H1 (cell line): ENCODE measurements around the gene PDE8B. TPM values are rescaled to one million over a fixed set of nuclear protein-coding genes. Genes with fewer than 3 reads are reported as not detected.

ENCODE experiments used
- CTCF ChIA-PET: fragments of 300-600 bp; sonication (Branson Sonifier 250); formaldehyde crosslinking; loops from one replicate; lab custom pipeline; 2021; ENCODE audit not compliant: partially characterized antibody; lab: Charles Lee
- POLR2A ChIA-PET: fragments of 300-600 bp; sonication (Branson Sonifier 250); formaldehyde crosslinking; loops from one replicate; lab custom pipeline; 2021; ENCODE audit warnings: inconsistent platforms; ENCODE audit not compliant: partially characterized antibody; lab: Charles Lee
- DNase-seq, 2 experiments: peaks; one replicate each; pipeline versions ENCODE4 v3.0.0 to v3.0.0-alpha.2; 2010 to 2022; ENCODE audit warnings: low spot score in 2 of 2, low read depth in 1 of 2, mixed read lengths in 1 of 2
- FAIRE-seq: peaks from 2 replicates; lab custom pipeline; 2011; peaks lifted over from hg19 to GRCh38; lab: Jason Lieb, UNC
- H2AFZ ChIP-seq: 2 replicates; pipeline ENCODE4 v1.8.1; 2012; ENCODE audit warnings: low read length, inconsistent platforms
- H2AK5ac ChIP-seq: 2 replicates; pipeline ENCODE4 v1.6.1; 2013; ENCODE audit warnings: low read depth, low read length
- H2BK120ac ChIP-seq: replicated peaks from 2 replicates; pipeline ENCODE3; 2013; ENCODE audit warnings: low read depth, low read length, inconsistent platforms
- H2BK12ac ChIP-seq: 2 replicates; pipeline ENCODE4 v1.6.1; 2013; ENCODE audit warnings: low read depth, low read length
- H2BK15ac ChIP-seq: 2 replicates; pipeline ENCODE4 v1.6.1; 2013; ENCODE audit warnings: low read length
- H2BK20ac ChIP-seq: 2 replicates; pipeline ENCODE4 v1.6.1; 2013; ENCODE audit warnings: low read length
- H2BK5ac ChIP-seq: 2 replicates; pipeline ENCODE4 v1.6.1; 2013; ENCODE audit warnings: low read depth, low read length
- H3K14ac ChIP-seq: 2 replicates; pipeline ENCODE4 v1.6.1; 2013; ENCODE audit warnings: inconsistent platforms; ENCODE audit not compliant: insufficient read length
- H3K18ac ChIP-seq: 2 replicates; pipeline ENCODE4 v1.6.1; 2013; ENCODE audit warnings: low read length; ENCODE audit errors: extremely low read depth
- H3K23ac ChIP-seq: 2 replicates; pipeline ENCODE4 v1.6.1; 2013; ENCODE audit warnings: inconsistent platforms; ENCODE audit not compliant: insufficient read length
- H3K23me2 ChIP-seq: 2 replicates; pipeline ENCODE4 v1.6.1; 2013; ENCODE audit warnings: low read depth, low read length
- H3K27ac ChIP-seq: 2 replicates; pipeline ENCODE4 v1.6.1; 2011; ENCODE audit warnings: low read depth, low read length, inconsistent platforms
- H3K27me3 ChIP-seq, 4 experiments: replicated peaks in 1 of 4; 1 replicate in 1 of 4; 2 replicates in 3 of 4; pipeline versions ENCODE4 v1.6.1 to v1.8.1; 2011 to 2013; ENCODE audit warnings: low read length in 3 of 4, mild to moderate bottlenecking in 3 of 4, inconsistent platforms in 2 of 4, mixed read lengths in 2 of 4, moderate library complexity in 1 of 4; ENCODE audit not compliant: control insufficient read depth in 3 of 4, insufficient read depth in 3 of 4; ENCODE audit errors: extremely low read depth in 1 of 4
- H3K36me3 ChIP-seq, 4 experiments: 2 replicates each; pipeline versions ENCODE4 v1.6.1 to v1.8.1; 2011 to 2013; ENCODE audit warnings: mild to moderate bottlenecking in 4 of 4, low read length in 3 of 4, moderate library complexity in 2 of 4, control low read depth in 1 of 4, inconsistent platforms in 1 of 4; ENCODE audit not compliant: insufficient read depth in 4 of 4, control insufficient read depth in 2 of 4
- H3K4ac ChIP-seq: replicated peaks from 2 replicates; pipeline ENCODE3; 2013; ENCODE audit warnings: low read length, low read depth, mixed read lengths, inconsistent platforms; ENCODE audit not compliant: insufficient read length
- H3K4me1 ChIP-seq, 4 experiments: replicated peaks in 1 of 4; 1 replicate in 1 of 4; 2 replicates in 3 of 4; pipeline versions ENCODE4 v1.6.1 to v1.8.1; 2011 to 2013; ENCODE audit warnings: low read length in 3 of 4, inconsistent platforms in 2 of 4, mixed read lengths in 1 of 4; ENCODE audit not compliant: insufficient read depth in 4 of 4, control insufficient read depth in 3 of 4
- H3K4me2 ChIP-seq, 2 experiments: 2 replicates each; pipeline versions ENCODE4 v1.6.1 to v1.8.1; 2011 to 2013; ENCODE audit warnings: low read depth in 2 of 2, low read length in 2 of 2, control low read depth in 1 of 2, inconsistent platforms in 1 of 2, mild to moderate bottlenecking in 1 of 2; ENCODE audit not compliant: insufficient read depth in 1 of 2
- H3K4me3 ChIP-seq, 4 experiments: fragments of 200-600, 300-600 bp in 1 of 4; sonication (generic), shearing (Covaris generic), sonication (Bioruptor Twin) in 1 of 4; 2 replicates each; pipeline versions ENCODE4 v1.5.1 to v1.8.1; 2011 to 2016; ENCODE audit warnings: low read length in 4 of 4, low read depth in 3 of 4, control low read depth in 2 of 4, inconsistent platforms in 2 of 4, mild to moderate bottlenecking in 2 of 4, mixed read lengths in 1 of 4, moderate library complexity in 1 of 4; ENCODE audit not compliant: insufficient read depth in 2 of 4; ENCODE audit errors: extremely low read depth in 1 of 4
- H3K56ac ChIP-seq: replicated peaks from 2 replicates; pipeline ENCODE3; 2013; ENCODE audit warnings: low read depth, mild to moderate bottlenecking, mixed read lengths, low read length, inconsistent platforms; ENCODE audit not compliant: insufficient read length
- H3K79me1 ChIP-seq: 2 replicates; pipeline ENCODE4 v1.6.1; 2013; ENCODE audit warnings: low read depth, low read length, control low read depth
- H3K79me2 ChIP-seq, 2 experiments: 2 replicates each; pipeline versions ENCODE4 v1.6.1 to v1.8.1; 2012 to 2013; ENCODE audit warnings: low read length in 2 of 2, mild to moderate bottlenecking in 2 of 2, inconsistent platforms in 1 of 2; ENCODE audit not compliant: insufficient read depth in 2 of 2, control insufficient read depth in 1 of 2
- H3K9ac ChIP-seq, 4 experiments: replicated peaks in 1 of 4; 1 replicate in 1 of 4; 2 replicates in 3 of 4; pipeline versions ENCODE4 v1.6.1 to v1.8.1; 2011 to 2013; ENCODE audit warnings: low read depth in 3 of 4, low read length in 3 of 4, control low read depth in 2 of 4, mild to moderate bottlenecking in 2 of 4, moderate library complexity in 2 of 4, inconsistent platforms in 1 of 4; ENCODE audit errors: extremely low read depth in 1 of 4
- H3K9me3 ChIP-seq, 2 experiments: 2 replicates each; pipeline versions ENCODE4 v1.6.1 to v1.8.1; 2012 to 2013; ENCODE audit warnings: mild to moderate bottlenecking in 2 of 2, moderate library complexity in 2 of 2, control low read depth in 1 of 2, inconsistent platforms in 1 of 2, low read depth in 1 of 2, low read length in 1 of 2, mixed read lengths in 1 of 2; ENCODE audit not compliant: insufficient read depth in 2 of 2
- H4K20me1 ChIP-seq, 2 experiments: replicated peaks in 1 of 2; 2 replicates each; pipeline versions ENCODE3 to v1.8.1; 2011 to 2013; ENCODE audit warnings: inconsistent platforms in 2 of 2, low read length in 2 of 2, mild to moderate bottlenecking in 1 of 2; ENCODE audit not compliant: insufficient read depth in 2 of 2, control insufficient read depth in 1 of 2
- H4K5ac ChIP-seq: 2 replicates; pipeline ENCODE4 v1.6.1; 2013; ENCODE audit warnings: low read length, low read depth, mixed read lengths, inconsistent platforms; ENCODE audit not compliant: insufficient read length
- H4K8ac ChIP-seq: 2 replicates; pipeline ENCODE4 v1.8.0; 2013; ENCODE audit warnings: mild to moderate bottlenecking, moderate library complexity, low read length, inconsistent platforms; ENCODE audit not compliant: insufficient read depth; ENCODE audit errors: extremely low read depth
- H4K91ac ChIP-seq: replicated peaks from 2 replicates; pipeline ENCODE3; 2013; ENCODE audit warnings: low read length, mixed read lengths, inconsistent platforms; ENCODE audit not compliant: insufficient read length
- BCL11A ChIP-seq, 2 experiments: IDR thresholded peaks; one replicate each; pipeline ENCODE4 v1.6.1; 2011; ENCODE audit warnings: low read depth in 2 of 2, low read length in 2 of 2, mild to moderate bottlenecking in 2 of 2
- CREB1 ChIP-seq: IDR thresholded peaks from 2 replicates; pipeline ENCODE4 v1.6.1; 2012; ENCODE audit warnings: inconsistent platforms
- HDAC6 ChIP-seq: IDR thresholded peaks from one replicate; pipeline ENCODE4 v1.7.1; 2012; ENCODE audit warnings: low read depth, mild to moderate bottlenecking, inconsistent platforms, low read length, moderate library complexity
- JUN ChIP-seq: IDR thresholded peaks from 2 replicates; pipeline ENCODE4 v1.6.1; 2011; ENCODE audit warnings: low read depth, mild to moderate bottlenecking, improper control_type of control experiment, low read length
- KDM1A ChIP-seq: fragments of 200-600, 300-600 bp; sonication (generic); IDR thresholded peaks from 2 replicates; pipeline ENCODE4 v1.7.1; 2016; ENCODE audit warnings: mild to moderate bottlenecking, low read length, borderline replicate concordance
- POLR2AphosphoS5 ChIP-seq: IDR thresholded peaks from 2 replicates; pipeline ENCODE4 v1.6.1; 2011; ENCODE audit warnings: low read depth, low read length
- POU5F1 ChIP-seq: IDR thresholded peaks from 2 replicates; pipeline ENCODE4 v1.6.1; 2011; ENCODE audit warnings: low read depth, mild to moderate bottlenecking, low read length, moderate library complexity
- SP1 ChIP-seq: IDR thresholded peaks from 2 replicates; pipeline ENCODE4 v1.6.1; 2011; ENCODE audit warnings: low read depth, low read length
- TAF1 ChIP-seq: IDR thresholded peaks from 2 replicates; pipeline ENCODE4 v1.6.1; 2011; ENCODE audit warnings: mild to moderate bottlenecking, low read depth, low read length
- YY1 ChIP-seq: IDR thresholded peaks from 2 replicates; pipeline ENCODE4 v1.6.1; 2011; ENCODE audit warnings: low read depth, mild to moderate bottlenecking, low read length
- ZNF274 ChIP-seq: IDR thresholded peaks from 2 replicates; pipeline ENCODE4 v1.7.0; 2012; ENCODE audit warnings: low read length, borderline replicate concordance; ENCODE audit errors: extremely low read depth
- WGBS, 2 experiments: shearing (Covaris generic) in 1 of 2; methylation state at CpG; one replicate each; pipeline versions ENCODE4 v1.1.6 to v1.1.7; 2013 to 2015; ENCODE audit warnings: low lambda C conversion rate in 2 of 2, mixed read lengths in 2 of 2, inconsistent platforms in 1 of 2, low coverage in 1 of 2, missing lambda C conversion rate in 1 of 2; ENCODE audit not compliant: insufficient replicate concordance in 2 of 2, insufficient coverage in 1 of 2, insufficient read length in 1 of 2; ENCODE audit errors: extremely low coverage in 1 of 2, missing lambda C conversion rate in 1 of 2; 5-methylcytosine and 5-hydroxymethylcytosine counted together
- polyA plus RNA-seq, 7 experiments: library from polyadenylated mRNA; depleted of rRNA in 3 of 7; stranded (reverse) in 5 of 7; unstranded in 2 of 7; fragments of >200 nt in 5 of 7; fragments of 200-250 nt in 2 of 7; gene quantifications; 1 replicate in 5 of 7; 2 replicates in 1 of 7; 4 replicates in 1 of 7; pipeline versions ENCODE4 v1.2.1 to v1.2.3, GENCODE V29; 2011 to 2013; ENCODE audit warnings: missing spikeins in 2 of 7, mixed read lengths in 2 of 7
- total RNA-seq: library from RNA; stranded (reverse); fragmentation: NEBNext Ultra II Directional; extraction: Animal tissue kit (Norgen Biotek cat#: 25700); gene quantifications from 2 replicates; pipeline ENCODE4 v1.2.1, GENCODE V29; 2021
- TF ChIP-seq, protein P1 (sequence below): IDR thresholded peaks from 2 replicates; pipeline ENCODE4 v1.6.1; 2012; ENCODE audit warnings: inconsistent platforms

The PDE8B gene
- total and polyA plus RNA-seq, 2 of the 8 experiments (the other 6 are each of a cell fraction or from before 2014, with no cell fraction given), result 0.32 to 1.1 TPM

GRCh38 chr5:77192441-77193050 lies 17.9 kb upstream of the PDE8B start:
- Histone ChIP-seq H3K9ac (no peak overlapping the region), H4K91ac (no peak overlapping the region), H3K79me1 (no peaks in the 10 kb centered on the region), H4K20me1 (peaks cover 0 to 1% of the 10 kb centered on the region in 2 experiments), H2BK20ac (no peak overlapping the region), H2BK5ac (no peak overlapping the region), H4K5ac (no peak overlapping the region), H3K27me3 (no peaks in the 10 kb centered on the region; a peak in 1 of 7 replicates), H2AFZ (no peak overlapping the region), H2BK15ac (no peak overlapping the region), H3K9me3 (no peaks in the 10 kb centered on the region; a peak in 1 of 4 replicates), H3K27ac (no peak overlapping the region), H3K18ac (no peak overlapping the region), H2BK120ac (no peak overlapping the region), H3K4me1 (no peaks in the 10 kb centered on the region), H4K8ac (no peak overlapping the region), H3K36me3 (no peaks in the 10 kb centered on the region), H3K4me2 (no peak overlapping the region), H3K56ac (no peak overlapping the region), H3K23ac (no peak overlapping the region), H3K23me2 (no peaks in the 10 kb centered on the region), H3K79me2 (no peaks in the 10 kb centered on the region), H3K4me3 (no peak overlapping the region), H3K4ac (no peak overlapping the region), H2AK5ac (no peak overlapping the region), H3K14ac (no peak overlapping the region), H2BK12ac (no peak overlapping the region)
- POLR2A ChIA-PET, result no interaction called here
- TF ChIP-seq JUN, result no peak
- TF ChIP-seq, protein P1, sequence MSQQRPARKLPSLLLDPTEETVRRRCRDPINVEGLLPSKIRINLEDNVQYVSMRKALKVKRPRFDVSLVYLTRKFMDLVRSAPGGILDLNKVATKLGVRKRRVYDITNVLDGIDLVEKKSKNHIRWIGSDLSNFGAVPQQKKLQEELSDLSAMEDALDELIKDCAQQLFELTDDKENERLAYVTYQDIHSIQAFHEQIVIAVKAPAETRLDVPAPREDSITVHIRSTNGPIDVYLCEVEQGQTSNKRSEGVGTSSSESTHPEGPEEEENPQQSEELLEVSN, result no peak
- no peak for TF ChIP-seq TAF1
- no peak for TF ChIP-seq KDM1A
- no peak for TF ChIP-seq ZNF274
- no peak for TF ChIP-seq HDAC6
- TF ChIP-seq SP1, result no peak
- no peak for TF ChIP-seq YY1
- TF ChIP-seq POU5F1, result no peak
- TF ChIP-seq CREB1, result no peak
- no peak for TF ChIP-seq BCL11A (IDR thresholded peaks at IDR 0.05; ENCODE audit: low read depth in 2 of 2, low read length in 2 of 2)
- TF ChIP-seq POLR2AphosphoS5, result no peak
- CTCF ChIA-PET, result no interaction called here
- 92% methylated on average over 2 of the region's 2 CpGs; no CpG with 5 or more reads in 1 of the 2 experiments for WGBS, 2 experiments
- FAIRE-seq (no peak), DNase-seq (no peak)
